ENCODE results near the gene MOCS1.
"Not testable (repeated sequence)": the region's sequence is repeated elsewhere in the genome, so short reads cannot be mapped to it uniquely, and the experiment has no call there.

DNA sequence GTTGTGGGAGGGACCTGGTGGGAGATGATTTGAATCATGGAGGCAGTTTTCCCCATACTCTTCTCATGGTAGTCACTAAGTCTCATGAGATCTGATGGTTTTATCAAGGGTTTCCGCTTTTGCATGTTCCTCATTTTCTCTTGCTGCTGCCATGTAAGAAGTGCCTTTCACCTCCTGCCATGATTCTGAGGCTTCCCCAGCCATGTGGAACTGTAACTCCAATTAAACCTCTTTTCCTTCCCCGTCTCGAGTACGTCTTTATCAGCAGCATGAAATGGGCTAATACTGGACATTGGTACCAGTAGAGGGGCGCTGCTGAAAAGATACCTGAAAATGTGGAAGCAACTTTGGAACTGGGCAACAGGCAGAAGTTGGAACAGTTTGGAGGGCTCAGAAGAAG is 36.9 kb upstream of the MOCS1 start:
- TF ChIP-seq, protein P1, sequence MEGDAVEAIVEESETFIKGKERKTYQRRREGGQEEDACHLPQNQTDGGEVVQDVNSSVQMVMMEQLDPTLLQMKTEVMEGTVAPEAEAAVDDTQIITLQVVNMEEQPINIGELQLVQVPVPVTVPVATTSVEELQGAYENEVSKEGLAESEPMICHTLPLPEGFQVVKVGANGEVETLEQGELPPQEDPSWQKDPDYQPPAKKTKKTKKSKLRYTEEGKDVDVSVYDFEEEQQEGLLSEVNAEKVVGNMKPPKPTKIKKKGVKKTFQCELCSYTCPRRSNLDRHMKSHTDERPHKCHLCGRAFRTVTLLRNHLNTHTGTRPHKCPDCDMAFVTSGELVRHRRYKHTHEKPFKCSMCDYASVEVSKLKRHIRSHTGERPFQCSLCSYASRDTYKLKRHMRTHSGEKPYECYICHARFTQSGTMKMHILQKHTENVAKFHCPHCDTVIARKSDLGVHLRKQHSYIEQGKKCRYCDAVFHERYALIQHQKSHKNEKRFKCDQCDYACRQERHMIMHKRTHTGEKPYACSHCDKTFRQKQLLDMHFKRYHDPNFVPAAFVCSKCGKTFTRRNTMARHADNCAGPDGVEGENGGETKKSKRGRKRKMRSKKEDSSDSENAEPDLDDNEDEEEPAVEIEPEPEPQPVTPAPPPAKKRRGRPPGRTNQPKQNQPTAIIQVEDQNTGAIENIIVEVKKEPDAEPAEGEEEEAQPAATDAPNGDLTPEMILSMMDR (IDR thresholded peaks at IDR 0.05 in 2 of 3, conservative IDR thresholded peaks at IDR 0.05 in 1 of 3; ENCODE audit: insufficient read depth in 2 of 3, low read depth in 1 of 3, low read length in 3 of 3): not testable (repeated sequence)
- not testable (repeated sequence) for TF ChIP-seq NRF1 (conservative IDR thresholded peaks at IDR 0.05 in 1 of 2, IDR thresholded peaks at IDR 0.05 in 1 of 2); NFIC (IDR thresholded peaks at IDR 0.05); RFX1 (IDR thresholded peaks at IDR 0.05)
- TF ChIP-seq, protein P2, sequence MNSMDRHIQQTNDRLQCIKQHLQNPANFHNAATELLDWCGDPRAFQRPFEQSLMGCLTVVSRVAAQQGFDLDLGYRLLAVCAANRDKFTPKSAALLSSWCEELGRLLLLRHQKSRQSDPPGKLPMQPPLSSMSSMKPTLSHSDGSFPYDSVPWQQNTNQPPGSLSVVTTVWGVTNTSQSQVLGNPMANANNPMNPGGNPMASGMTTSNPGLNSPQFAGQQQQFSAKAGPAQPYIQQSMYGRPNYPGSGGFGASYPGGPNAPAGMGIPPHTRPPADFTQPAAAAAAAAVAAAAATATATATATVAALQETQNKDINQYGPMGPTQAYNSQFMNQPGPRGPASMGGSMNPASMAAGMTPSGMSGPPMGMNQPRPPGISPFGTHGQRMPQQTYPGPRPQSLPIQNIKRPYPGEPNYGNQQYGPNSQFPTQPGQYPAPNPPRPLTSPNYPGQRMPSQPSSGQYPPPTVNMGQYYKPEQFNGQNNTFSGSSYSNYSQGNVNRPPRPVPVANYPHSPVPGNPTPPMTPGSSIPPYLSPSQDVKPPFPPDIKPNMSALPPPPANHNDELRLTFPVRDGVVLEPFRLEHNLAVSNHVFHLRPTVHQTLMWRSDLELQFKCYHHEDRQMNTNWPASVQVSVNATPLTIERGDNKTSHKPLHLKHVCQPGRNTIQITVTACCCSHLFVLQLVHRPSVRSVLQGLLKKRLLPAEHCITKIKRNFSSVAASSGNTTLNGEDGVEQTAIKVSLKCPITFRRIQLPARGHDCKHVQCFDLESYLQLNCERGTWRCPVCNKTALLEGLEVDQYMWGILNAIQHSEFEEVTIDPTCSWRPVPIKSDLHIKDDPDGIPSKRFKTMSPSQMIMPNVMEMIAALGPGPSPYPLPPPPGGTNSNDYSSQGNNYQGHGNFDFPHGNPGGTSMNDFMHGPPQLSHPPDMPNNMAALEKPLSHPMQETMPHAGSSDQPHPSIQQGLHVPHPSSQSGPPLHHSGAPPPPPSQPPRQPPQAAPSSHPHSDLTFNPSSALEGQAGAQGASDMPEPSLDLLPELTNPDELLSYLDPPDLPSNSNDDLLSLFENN (IDR thresholded peaks at IDR 0.05; ENCODE audit: low read depth in 2 of 2, low read length in 2 of 2): not testable (repeated sequence)
